Activated naive CD4-positive, alpha-beta T cell treated with anti-CD3 and anti-CD28 coated beads for 36 hours (primary cell): Measurements from ENCODE around the gene IL17B. TPM values are rescaled to one million over a fixed set of nuclear protein-coding genes. Genes with fewer than 3 reads are reported as not detected.

Source experiments
- CTCF ChIA-PET: fragments of 350-600 bp; sonication (Branson Sonifier 250); formaldehyde crosslinking; loops from one replicate; lab custom pipeline; 2021; ENCODE audit warnings: antibody characterized with exemption; lab: Charles Lee
- DNase-seq: peaks from one replicate; pipeline ENCODE4 v3.0.0-alpha.2; 2020
- H3K27ac Mint-ChIP-seq: one replicate; pipeline ENCODE4 v1.8.0; 2021; ENCODE audit warnings: mild to moderate bottlenecking, mixed read lengths
- H3K27me3 Mint-ChIP-seq: one replicate; pipeline ENCODE4 v1.8.0; 2021; ENCODE audit warnings: low read depth, mixed read lengths
- H3K36me3 Mint-ChIP-seq: one replicate; pipeline ENCODE4 v1.8.0; 2021; ENCODE audit warnings: low read depth, mixed read lengths
- H3K4me1 Mint-ChIP-seq: one replicate; pipeline ENCODE4 v1.8.0; 2021; ENCODE audit warnings: low read depth, mixed read lengths
- H3K4me3 Mint-ChIP-seq: one replicate; pipeline ENCODE4 v1.8.0; 2021; ENCODE audit warnings: mild to moderate bottlenecking, moderate library complexity, mixed read lengths
- H3K9me3 Mint-ChIP-seq: one replicate; pipeline ENCODE4 v1.8.0; 2021; ENCODE audit warnings: mixed read lengths
- intact Hi-C: fragments of 100-400 bp; cut with micrococcal nuclease; formaldehyde crosslinking; loops from one replicate; pipeline ENCODE4 v1.15.1; 2023
- total RNA-seq, 2 experiments: library from RNA; stranded (reverse); gene quantifications; one replicate each; pipeline ENCODE4 v1.2.3, GENCODE V29; 2021

Gene IL17B
- total RNA-seq, 2 experiments from 2014 or later: not detected

DNA sequence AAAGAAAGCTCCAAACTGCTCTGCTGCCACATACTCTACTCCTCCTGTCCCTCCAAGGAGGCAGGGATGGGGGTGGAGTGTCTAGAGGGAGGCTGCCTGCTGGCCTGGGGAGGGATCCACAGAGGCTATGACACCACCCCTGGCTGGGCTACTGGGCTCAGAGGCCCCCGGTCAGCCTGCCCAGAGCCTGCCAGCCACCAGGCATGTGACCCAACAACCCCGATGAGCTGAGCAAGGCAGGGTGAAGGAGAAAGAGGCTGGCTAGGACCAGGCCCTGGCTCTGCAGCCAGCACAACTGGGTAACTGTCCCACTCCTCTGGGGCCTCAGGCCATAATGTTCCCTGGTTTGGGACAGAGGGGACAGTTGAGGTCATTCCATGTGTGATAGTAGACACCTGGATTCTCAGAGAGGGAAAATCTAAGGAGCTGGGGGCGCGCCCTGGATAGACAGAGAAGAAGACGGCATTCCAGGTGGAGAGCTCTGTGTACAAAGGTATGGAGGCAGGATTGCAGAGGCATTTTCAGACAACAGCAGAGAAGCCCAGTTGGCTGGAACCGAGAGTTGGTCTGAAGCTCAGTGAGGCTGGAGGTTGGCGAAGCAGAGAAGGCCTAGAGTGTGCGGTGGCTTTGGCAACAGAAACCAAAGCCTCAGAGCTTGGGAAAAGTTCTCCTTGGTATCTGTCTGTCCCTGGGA is 33.8 kb upstream of the IL17B start:
- Mint-ChIP-seq H3K36me3 (no peaks in the 10 kb centered on the region), H3K4me3 (no peak overlapping the region), H3K4me1 (no peaks in the 10 kb centered on the region), H3K9me3 (no peaks in the 10 kb centered on the region), H3K27me3 (no peaks in the 10 kb centered on the region), H3K27ac (no peak overlapping the region)
- intact Hi-C loops: no loop called here
- no peak for DNase-seq
- CTCF ChIA-PET: interaction anchor here (0.9 to 2.2 kb wide), 4 partner anchors 10 to 30 kb away, joined by 3 to 8 read pairs (median 4); no protein-coding TSS in a partner anchor

DNA sequence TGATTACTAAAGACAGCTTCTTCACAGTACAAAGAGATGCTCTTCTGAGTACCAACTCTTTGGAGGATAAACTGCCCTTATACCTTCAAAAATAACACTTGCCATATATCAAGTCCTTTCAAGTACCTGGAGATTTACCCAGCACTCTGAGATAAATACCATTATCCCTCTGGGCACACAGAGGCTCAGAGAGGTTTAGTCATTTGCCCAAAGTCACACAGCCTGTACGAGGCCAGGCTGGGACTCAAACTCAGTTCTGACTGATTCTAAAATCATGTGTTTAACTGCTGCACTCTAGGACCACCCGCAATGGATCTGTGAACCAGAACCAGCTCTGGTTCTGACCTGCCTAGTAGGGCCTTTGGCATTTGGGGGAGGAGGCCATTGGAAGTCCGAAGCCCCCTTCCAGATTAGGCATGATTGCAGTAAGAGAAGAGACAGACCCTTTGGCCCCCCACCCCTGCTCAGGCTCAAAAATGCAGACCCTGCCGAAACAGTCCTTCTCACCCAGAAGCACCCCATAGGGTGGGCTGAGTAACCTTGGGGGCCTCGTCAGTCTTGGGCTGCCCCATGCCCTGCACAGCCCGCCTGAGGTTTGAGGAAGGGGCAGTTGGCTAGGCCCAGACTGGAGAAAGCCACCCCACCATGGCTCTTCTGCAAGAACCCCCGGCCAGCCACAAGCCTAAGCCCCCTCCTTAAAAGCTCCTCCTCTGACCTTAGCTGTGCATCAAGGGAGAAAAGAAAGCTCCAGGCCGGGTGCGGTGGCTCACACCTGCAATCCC is 32.8 kb upstream of the IL17B start:
- DNase-seq: no peak
- intact Hi-C loops: no loop called here
- CTCF ChIA-PET: interaction anchor here (1.1 to 2.2 kb wide), 3 partner anchors 11 to 24 kb away, joined by 3 to 8 read pairs (median 5); no protein-coding TSS in a partner anchor
- Mint-ChIP-seq H3K27ac (no peak overlapping the region), H3K4me1 (no peaks in the 10 kb centered on the region), H3K4me3 (no peak overlapping the region), H3K27me3 (no peaks in the 10 kb centered on the region), H3K36me3 (no peaks in the 10 kb centered on the region), H3K9me3 (no peaks in the 10 kb centered on the region)

DNA sequence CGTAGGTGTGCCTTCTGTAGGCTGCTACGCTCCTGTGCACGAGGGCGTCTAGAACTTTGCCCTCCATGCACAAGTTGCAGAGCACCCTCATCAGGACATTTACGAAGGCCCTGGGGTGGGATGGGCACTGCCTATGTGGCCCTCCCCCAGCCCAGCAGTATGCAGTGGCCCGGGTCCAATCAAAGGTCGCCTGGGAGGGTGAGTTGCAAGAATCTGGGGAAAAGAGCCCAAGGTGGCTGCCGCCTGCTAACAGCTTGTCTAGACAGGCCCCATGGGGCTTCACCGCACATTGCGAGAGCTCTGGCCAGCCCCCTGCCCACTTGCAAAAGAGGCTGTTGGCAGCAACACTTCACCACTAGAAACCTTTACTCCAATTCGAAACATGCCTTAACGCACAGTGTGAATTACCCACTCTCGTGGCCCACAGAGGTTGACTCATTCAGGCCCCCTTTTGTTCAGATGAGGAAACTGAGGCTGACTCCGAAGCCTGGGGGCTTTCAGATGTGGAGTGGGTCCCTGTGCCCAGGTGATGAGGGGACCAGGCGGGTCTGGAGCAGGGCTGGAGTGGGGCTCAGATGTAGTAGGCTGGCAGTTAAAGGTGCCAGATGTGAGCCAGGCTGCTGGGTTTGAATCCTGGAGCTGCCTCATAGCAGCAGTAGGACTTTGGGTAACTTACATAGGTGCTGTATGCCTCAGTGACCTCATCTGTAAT is 31.8 kb upstream of the IL17B start:
- intact Hi-C loops: no loop called here
- Mint-ChIP-seq H3K27me3 (no peaks in the 10 kb centered on the region), H3K36me3 (no peaks in the 10 kb centered on the region), H3K4me3 (no peak overlapping the region), H3K4me1 (no peaks in the 10 kb centered on the region), H3K27ac (no peak overlapping the region), H3K9me3 (no peaks in the 10 kb centered on the region)
- no peak for DNase-seq
- CTCF ChIA-PET: interaction anchor here (1.1 kb wide), 2 partner anchors 18 to 25 kb away, joined by 3 read pairs; no protein-coding TSS in a partner anchor

GRCh38 chr5:149410071-149410470 is 31.0 kb upstream of the IL17B start:
- no peaks in the 10 kb centered on the region for H3K9me3 Mint-ChIP-seq
- H3K27ac Mint-ChIP-seq: no peak overlapping the region
- intact Hi-C loops: no loop called here
- no peaks in the 10 kb centered on the region for H3K27me3 Mint-ChIP-seq
- H3K4me3 Mint-ChIP-seq: no peak overlapping the region
- DNase-seq: no peak
- CTCF ChIA-PET: interaction anchor here (1.1 kb wide), 1 partner anchor 19 kb away, joined by 3 read pairs; no protein-coding TSS in a partner anchor
- H3K4me1 Mint-ChIP-seq: no peaks in the 10 kb centered on the region
- H3K36me3 Mint-ChIP-seq: no peaks in the 10 kb centered on the region

DNA sequence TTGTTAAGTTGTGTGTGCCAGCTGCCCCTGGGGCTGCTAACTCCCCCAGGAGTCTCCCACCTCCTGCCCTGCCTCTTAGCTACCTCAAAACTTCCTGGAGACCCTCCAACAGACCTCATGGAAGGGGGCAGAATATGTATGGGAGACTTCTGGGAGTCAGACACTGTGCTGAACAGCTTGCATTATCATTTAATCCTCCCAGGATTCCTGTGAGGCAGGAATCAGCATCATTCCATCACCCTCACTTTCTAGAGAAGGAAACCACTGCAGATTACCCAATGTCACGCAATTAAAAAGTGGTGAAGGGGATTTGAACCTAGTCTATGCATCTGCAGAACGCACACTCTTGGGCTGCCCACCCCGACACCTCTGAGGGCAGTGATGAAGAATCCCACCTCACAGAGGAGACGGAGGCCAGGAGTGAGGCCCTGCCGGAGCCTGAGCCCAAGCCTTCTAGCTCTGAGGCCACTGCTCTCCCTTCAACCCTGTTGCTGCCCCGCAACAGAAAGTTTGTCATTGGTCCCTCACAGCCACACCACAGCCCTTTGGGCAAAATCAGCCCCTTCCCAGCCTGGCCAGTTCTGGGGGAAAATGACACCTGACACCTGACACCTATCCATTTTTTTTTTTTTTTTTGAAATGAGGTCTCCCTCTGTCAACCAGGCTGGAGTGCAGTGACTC is 30.3 kb upstream of the IL17B start:
- no peak overlapping the region for H3K4me3 Mint-ChIP-seq
- no peaks in the 10 kb centered on the region for H3K36me3 Mint-ChIP-seq
- CTCF ChIA-PET: interaction anchor here (0.6 kb wide), 1 partner anchor 455 kb away, joined by 3 read pairs; no protein-coding TSS in a partner anchor
- no peak overlapping the region for H3K27ac Mint-ChIP-seq
- no peak for DNase-seq
- no peaks in the 10 kb centered on the region for H3K4me1 Mint-ChIP-seq
- intact Hi-C loops: no loop called here
- H3K27me3 Mint-ChIP-seq: no peaks in the 10 kb centered on the region
- no peaks in the 10 kb centered on the region for H3K9me3 Mint-ChIP-seq

DNA sequence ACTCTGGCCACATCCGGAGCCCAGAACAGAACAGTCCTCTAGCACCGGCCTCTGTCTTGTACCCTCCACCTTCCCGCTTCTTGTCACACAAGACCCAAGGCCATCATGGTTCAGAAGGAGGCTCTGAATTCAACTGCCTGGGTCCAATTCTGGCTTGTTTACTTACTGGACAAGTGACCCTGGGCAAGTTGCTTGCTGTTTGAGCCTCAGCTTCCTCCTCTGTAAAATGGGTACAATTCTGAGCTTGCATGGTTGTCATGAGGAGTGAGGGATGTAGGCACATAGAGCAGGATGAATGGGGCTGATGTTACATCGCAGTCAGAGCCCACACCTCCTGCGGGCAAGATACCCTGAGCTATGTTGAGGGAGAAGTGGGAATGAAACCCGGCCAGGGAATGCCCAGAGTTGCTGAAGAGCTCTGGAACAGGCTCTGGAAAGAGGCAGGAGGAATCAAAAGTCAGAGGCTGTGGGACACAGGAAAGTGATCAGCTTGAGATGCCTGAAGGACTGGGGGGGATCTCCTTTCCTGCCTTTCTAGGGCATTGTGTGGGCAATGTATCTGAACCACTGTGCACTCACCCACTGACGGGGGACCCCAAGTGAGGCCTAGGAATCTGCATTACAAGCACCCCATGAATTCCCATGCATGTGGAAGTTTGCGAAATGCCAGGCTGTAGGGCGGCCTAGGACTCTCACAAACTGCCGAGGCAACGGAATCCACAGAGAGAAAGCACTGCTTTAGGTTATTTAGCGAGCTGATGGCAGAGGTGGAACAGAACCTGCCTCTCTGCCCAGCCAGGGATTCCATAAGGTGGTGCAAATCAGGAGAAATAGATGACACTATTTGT is 29.4 kb upstream of the IL17B start:
- intact Hi-C loops: no loop called here
- H3K36me3 Mint-ChIP-seq: no peaks in the 10 kb centered on the region
- no peaks in the 10 kb centered on the region for H3K27me3 Mint-ChIP-seq
- H3K4me1 Mint-ChIP-seq: no peaks in the 10 kb centered on the region
- no peak overlapping the region for H3K27ac Mint-ChIP-seq
- CTCF ChIA-PET: interaction anchor here (0.6 to 1.0 kb wide), 4 partner anchors 26 to 456 kb away, joined by 3 to 4 read pairs (median 3); no protein-coding TSS in a partner anchor
- DNase-seq: no peak
- H3K4me3 Mint-ChIP-seq: no peak overlapping the region
- no peaks in the 10 kb centered on the region for H3K9me3 Mint-ChIP-seq

DNA sequence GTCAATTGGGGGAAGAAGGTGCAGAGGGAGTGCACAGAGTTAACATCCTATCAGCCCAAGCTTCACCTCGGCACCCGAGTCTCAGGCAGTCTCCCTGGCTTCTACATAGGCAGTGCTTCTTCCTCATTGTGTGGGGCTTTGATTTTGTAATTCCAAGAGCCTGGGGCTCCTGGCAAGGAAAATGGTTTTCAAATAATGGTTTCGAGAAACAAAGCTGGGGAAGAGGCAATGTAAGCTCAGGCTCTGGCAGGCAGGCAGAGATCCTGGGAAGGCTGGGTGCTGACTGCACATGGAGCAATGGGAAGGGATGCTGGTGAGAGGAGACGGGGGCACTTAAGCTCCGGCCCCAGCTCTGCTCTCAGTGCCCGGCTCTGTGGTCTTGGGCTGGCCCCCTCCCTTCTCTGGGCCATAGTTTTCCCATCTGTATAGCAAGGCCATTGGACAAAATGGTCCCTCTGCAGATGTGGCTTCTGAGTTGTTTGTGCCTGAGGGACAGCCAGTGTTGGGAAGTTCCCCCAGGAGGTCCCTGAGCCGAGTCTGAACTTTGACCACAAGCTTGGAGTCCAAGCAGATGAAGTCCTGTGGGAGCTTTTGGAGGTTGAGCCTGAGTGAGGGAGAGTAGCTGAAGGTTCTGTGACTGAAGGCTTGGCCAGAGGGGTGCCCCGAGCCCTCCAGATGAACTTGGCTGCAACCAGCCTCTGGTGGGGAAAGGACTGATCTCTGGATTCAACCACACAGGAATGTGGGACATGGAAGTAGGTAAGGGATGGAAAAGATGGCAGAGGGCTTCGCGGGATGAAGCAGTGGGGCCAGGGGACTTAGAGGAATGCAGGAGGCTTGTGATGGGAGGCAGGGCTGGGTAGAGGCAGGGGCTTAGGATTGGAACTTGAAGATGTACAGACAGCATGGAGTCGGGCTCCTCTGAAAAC is 28.5 kb upstream of the IL17B start:
- CTCF ChIA-PET: interaction anchor here (0.9 to 1.0 kb wide), 3 partner anchors 27 to 45 kb away, joined by 3 to 4 read pairs (median 3); no protein-coding TSS in a partner anchor

GRCh38 chr5:149406979-149407306 is 27.9 kb upstream of the IL17B start:
- H3K9me3 Mint-ChIP-seq: no peaks in the 10 kb centered on the region
- CTCF ChIA-PET: no interaction called here
- intact Hi-C loops: no loop called here
- no peaks in the 10 kb centered on the region for H3K4me1 Mint-ChIP-seq
- no peak for DNase-seq
- no peaks in the 10 kb centered on the region for H3K27me3 Mint-ChIP-seq
- no peaks in the 10 kb centered on the region for H3K36me3 Mint-ChIP-seq
- H3K4me3 Mint-ChIP-seq: no peak overlapping the region
- H3K27ac Mint-ChIP-seq: no peak overlapping the region

More for the DNA sequence above, 28.5 kb upstream of the IL17B start:
- Mint-ChIP-seq H3K36me3 (no peaks in the 10 kb centered on the region), H3K27me3 (no peaks in the 10 kb centered on the region), H3K4me1 (no peaks in the 10 kb centered on the region), H3K4me3 (no peak overlapping the region), H3K27ac (no peak overlapping the region), H3K9me3 (no peaks in the 10 kb centered on the region)
- intact Hi-C loops: no loop called here
- no peak for DNase-seq

DNA sequence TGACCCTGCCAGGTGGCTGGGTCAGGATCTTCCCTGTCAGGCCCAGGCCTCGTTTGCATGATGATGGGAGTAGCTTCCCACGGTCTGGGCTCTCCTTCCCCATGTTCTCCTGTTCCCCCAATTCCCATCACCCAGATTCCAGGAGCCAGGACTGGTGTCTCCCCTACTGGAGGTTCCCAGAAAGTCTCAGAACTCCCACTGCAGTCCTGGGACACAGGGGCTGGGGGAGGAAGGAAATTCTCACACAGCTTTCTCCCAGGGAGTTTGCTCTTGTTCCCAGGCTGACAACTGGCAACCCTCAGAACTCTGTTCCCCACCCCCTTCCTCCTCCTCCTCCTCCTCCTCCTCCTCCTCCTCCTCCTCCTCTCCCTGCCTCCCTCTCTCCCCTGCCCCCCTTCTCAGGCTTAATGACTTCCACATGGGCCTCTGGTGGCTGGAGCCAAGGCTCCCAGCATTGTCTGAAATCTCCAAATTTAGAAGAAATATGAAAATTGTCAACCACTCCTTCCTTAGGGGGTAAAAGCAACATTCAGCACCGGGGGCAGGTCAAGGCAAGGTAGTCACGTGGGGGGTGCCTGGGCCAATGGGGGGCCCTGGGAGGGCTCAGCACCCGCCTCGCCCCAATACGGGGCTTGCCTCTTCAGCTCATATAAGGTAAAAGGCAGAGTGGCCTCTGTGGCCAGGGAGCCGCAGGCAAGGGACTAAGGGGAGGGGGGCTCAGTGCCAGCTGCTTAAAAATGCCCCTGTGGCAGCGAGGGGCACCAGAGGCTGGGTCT is 27.3 kb upstream of the IL17B start:
- DNase-seq: no peak
- Mint-ChIP-seq H3K9me3 (no peaks in the 10 kb centered on the region), H3K27ac (no peak overlapping the region), H3K4me3 (no peak overlapping the region), H3K36me3 (no peaks in the 10 kb centered on the region), H3K27me3 (no peaks in the 10 kb centered on the region), H3K4me1 (no peaks in the 10 kb centered on the region)
- intact Hi-C loops: no loop called here
- CTCF ChIA-PET: interaction anchor here (0.6 kb wide), 1 partner anchor 529 kb away, joined by 3 read pairs; no protein-coding TSS in a partner anchor
